COLO668 (cell line): ENCODE data around the gene C2orf76.

Experiments
- DNase-seq: peaks from one replicate; lab custom pipeline; 2025; ENCODE audit not compliant: unreplicated experiment; lab: John Stamatoyannopoulos, UW

C2orf76 gene

DNA sequence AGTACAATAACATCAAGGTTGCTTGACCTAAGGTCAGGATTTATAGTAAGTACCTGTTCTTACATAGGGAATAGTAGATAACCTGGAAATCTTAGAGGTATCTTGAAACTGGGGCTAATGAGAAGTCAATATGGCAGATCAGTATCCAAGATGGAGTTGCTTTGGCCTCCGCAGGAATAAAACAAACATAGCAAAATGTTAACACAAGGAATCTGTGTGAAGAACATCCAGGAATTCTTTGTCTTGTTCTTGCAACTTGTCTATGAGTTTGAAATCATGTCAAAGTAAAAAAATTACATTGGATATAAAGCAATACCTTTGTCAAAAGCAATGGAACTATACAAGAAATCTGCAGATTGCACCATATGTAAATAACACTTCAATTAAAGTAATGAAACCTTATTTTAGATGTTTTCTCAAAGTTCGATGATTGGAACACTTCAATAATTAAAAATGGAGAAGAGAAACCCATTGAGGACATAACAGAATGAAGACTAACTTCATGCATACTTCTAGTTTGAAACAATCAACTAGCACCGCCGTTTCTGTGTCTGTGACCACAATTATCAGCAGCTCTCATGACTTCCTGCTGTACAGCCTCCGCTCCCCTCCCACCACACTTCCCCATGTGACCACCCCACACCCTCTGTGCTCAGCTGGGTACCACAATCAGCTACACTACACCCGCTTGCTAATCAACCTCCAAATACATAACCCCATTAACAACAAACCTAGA, 27.6 kb downstream of the C2orf76 start:
- DNase-seq: no peak

DNA sequence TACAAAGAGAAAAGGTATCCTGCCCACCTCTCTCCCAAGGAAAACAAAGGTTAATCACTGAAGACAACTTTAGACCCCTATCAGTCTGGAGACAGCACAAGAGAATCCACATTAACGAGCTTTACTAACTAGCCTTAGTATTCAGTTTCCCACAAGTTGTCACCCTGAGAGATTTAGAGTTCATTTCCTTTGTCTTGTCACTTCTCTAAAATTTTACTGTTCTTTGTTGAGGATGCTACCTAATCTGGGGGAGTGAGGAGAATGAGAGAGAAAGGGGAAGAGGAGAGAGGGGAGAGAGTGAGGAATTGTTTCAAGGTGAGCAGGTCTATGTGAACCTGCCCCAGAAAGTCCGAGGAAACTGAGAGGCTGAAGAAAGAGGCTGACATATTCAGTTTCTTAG, 28.4 kb downstream of the C2orf76 start:
- DNase-seq: no peak

DNA sequence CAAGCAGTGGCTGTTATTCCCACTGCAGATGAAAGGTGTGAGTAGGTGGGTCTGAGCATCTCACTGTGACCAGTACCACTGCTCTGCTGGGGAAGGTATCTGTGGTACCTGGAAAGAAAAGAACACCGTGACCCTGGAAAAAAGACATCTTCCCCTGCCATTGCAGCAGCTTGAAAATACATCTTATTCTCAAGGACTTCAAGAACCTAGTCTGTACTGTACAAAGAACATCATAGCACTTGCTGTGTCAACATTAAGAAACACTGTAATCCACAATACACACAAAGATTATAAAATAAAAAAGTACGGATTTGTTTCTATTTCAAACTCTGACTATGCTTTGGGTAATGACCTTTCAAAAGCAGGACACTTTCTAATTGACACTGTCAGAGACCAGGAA, 28.9 kb downstream of the C2orf76 start:
- no peak for DNase-seq

DNA sequence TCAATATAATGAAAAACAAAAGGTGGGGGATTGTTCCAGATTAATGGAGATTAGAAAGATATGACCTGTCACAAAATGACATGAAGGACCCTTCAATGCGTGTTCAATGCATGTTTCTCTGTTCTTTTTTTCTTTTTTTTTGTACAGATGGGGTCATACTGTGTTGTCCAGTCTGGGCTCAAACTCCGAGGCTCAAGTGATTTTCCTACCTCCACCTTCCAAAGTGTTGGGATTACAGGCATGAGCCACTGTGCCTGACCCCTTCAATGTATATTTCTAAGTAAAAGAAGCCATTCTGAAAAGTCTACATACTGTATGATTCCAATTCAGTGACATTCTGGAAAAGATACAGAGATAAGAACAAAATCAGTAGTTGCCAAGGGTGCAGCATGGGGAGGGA, 32.8 kb downstream of the C2orf76 start:
- DNase-seq: no peak

DNA sequence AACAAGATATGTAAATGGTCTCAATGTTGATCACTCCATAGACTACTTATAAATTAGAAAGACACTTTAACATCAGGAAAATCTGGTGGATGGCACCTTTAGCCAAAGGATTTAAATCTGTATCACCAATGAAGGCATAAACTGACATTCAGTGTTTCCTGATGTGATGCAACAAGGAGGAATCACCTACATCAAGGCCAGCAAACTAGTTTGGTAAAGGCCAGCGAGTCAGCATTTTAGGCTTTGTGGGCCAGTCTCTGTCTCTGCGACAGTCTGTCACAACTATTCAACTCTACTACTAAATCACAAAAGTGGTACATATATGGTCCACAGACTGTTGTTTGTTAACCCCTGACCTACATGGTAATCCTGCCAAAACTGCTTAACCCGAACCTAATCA, 33.3 kb downstream of the C2orf76 start:
- DNase-seq: no peak

DNA sequence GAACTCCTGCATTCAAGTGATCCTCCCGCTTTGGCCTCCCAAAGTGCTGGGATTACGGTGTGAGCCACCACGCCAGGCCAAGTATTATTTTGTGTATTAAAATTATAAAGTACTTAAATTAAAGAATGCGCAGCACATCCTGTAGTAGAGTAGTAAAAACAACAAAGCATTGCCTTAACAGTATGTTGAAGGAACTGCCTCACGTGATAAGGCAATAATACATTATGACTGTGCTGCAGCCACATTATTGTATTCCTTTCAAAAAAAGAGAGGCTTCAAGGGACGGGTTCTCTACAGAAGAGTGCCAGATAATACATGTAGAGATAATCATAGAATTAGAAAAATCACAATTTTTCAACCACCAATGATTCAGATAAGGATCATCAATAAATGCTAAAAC, 33.7 kb downstream of the C2orf76 start:
- DNase-seq: no peak

DNA sequence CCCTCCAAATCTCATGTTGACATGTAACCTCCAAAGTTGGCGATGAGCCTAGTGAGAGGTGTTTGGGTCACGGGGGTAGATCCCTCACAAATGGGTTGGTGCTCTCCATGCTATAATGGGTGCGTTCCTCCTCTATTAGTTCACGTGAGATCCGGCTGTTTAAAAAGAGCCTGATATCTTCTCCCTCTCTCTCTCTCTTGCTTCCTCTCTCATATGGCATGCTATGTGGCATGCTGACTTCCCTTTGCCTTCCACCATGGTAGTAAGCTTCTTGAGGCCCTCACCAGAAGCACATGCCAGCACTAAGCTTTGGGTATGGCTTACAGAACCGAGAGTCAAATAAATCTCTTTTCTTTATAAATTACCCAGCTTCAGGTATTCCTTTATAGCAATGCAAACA, 39.2 kb downstream of the C2orf76 start:
- DNase-seq: no peak

DNA sequence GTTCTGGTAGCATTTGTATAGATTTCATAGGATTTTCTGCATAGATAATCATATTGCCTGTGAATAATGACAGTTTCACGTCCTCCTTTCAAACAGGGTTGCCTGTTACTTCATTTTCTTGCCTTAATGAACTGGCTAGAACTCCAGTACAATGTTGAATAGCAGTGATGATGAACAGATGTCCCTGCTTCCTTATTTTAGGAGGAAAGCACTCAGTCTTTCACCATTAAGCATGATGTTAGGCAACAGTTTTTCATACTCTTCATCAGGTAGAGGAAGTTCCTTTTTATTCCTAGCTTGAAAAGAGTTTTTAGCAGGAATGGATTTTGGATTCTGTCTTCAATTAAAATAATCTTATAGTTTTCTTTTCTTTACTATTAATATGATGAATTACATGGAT, 39.7 kb downstream of the C2orf76 start:
- DNase-seq: no peak

DNA sequence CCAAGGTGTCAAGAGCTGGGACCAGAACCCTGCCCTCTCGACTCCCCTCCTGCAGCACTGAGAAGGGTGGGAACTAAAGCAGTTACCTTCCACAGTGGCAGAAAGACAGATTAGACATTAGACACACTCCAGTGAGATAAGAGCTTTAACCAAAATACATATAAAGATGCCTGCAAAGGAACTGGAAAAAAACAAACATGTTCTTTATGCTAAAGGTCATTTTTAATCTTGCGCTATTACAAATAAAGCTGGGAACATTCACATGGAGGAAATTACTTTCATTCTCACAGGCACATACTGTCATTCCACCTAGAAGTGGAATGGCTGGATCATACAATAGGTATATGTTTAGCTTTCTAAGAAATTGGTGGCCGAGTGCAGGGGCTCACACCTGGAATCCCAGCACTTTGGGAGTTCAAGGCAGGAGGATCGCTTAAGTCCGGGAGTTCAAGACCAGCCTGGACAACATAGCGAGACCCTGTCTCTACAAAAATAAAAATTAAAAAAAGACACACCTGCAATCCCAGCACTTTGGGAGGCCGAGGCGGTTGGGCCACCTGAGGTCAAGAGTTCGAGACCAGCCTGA, 41.9 kb downstream of the C2orf76 start:
- no peak for DNase-seq

DNA sequence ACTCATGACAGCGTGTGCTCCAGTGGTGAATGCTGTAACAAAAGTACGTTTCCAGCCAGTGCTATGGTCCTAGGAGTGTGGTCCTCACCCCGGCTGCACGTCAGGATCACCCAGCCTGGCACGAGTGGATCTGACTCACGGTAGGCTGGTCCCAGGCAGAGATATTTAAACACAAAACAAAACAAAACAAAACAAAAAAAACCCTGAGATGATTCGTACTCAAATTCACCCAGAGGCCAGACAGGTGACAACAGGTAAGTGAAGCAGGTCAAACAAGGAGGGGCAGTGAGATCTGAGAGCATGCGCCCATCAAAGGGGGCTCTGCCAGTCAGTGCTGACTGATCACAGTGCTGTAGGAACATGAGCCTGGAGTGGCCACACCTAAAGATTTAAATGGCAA, 43.2 kb downstream of the C2orf76 start:
- no peak for DNase-seq

DNA sequence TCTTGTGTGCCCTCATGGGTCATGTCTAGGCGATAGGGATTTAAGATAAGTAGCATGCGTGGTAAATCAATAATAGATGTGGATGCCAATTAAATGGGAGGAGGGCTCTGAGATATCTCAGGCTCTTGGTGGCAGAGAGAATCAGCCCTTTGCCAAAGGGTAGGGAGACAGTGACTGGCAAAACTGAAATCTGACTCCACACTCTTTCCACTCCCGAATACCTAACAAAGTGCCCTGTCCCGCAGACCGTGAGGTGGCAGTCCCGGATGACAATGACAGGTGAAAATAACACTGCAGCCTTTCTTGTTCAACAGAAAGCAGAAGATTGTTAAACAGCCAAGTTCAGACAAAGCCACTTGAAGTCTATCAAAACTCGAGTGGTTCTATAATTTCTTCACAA, 47.0 kb downstream of the C2orf76 start:
- no peak for DNase-seq

DNA sequence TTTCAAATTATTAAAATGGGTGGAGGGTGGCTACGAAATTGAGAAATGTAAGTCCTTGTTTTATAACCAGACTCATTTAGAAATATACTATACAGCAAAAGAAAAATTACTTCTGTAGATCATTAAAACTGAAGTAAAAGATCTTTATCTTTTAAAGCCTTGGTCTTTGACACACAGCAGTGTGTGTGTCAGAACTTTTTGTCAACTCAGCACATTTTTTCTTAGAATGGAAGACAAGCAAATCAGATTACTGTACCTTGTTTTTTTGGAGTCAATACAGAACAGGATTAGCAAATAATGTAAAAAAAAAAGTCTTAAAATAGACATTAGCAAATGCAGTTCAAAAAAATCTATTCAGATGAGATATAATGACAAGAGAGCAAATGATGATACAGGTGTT, 49.1 kb downstream of the C2orf76 start:
- DNase-seq: no peak

DNA sequence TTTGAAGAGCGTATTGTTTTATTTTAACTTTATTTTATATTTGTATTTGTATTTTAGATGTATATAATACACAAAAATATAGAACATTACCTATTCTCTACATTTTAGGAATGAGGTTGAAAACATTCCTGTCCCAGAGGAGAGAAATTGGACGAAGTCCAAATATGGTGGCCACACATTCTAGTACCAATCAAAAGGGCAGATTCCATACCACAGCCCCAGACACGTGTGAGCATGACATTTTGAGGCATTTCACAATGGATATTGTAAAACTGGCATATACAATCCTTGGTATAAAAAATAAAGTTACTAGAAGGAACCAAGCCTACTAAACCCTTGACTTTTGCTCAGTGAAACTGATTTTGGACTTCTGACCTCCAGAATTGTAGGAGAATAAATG, 50.6 kb downstream of the C2orf76 start:
- no peak for DNase-seq

DNA sequence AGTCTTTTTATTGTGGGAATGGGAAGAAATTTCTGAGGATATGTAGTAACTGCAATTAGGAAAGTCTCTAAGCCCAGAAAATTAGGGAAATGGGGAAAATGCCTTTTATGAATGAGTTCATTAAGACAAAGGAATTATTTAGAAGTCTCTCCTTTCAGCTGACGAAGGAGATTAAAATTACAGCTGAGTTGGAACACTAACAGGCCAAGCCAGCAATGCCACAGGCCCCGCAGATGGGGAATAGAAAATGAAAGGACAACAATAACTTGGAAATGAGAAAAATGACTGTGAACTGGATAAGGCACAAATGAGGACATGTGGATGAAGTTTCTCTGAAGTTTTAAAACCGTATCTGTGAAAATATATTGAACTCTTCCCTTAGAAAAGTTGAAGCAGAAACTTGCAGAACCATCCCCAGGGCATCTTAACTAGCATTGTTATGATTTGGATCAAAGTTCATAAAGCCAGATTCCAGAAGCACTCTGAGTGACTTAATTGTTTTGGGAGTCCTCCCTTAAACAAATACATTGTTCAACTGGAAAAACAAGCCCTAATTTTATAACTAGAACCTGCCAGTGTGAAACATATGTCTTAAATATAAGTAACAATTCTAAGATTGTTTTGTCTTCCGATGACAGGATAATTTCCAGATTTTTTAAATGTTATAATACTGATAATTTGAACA, 51.3 kb downstream of the C2orf76 start:
- DNase-seq: no peak

DNA sequence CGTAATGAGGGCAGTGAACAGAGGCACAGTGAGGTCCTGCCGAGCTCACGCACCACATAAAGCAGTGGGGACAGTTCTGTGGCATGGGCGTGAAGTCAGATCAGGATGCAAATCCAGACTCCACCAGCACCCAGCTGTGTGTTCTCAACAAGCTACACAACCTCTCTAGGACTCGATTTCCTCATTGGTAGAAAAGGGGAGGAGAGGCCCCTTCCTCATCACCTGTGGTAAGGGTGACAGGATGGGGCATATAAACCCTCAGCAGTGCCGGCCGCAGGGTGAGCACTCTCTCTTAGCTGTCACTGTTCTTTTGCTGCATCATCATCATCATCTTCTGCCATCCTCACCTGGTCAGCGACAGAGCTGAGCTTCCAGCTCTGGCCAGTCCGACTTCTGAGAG, 54.8 kb downstream of the C2orf76 start:
- DNase-seq: no peak

DNA sequence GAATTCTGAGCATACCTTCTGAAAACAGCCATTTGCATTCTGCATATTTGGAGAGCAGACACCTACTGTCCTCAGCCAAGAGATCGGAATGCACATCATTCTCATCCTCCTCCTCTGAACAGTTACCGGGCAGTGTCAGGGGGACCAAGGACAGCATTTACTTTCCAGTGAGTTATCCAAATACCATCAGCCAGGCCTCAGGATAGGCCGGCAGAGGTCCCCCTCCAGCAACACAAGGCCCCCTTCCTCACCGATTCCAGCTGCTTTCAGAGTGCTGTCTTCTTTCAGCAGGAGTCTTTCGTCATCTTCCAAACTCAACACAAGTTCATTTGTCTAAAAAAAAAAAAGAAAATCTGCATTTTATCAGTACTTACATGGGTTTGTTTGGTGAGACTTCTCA, 55.3 kb downstream of the C2orf76 start:
- no peak for DNase-seq

DNA sequence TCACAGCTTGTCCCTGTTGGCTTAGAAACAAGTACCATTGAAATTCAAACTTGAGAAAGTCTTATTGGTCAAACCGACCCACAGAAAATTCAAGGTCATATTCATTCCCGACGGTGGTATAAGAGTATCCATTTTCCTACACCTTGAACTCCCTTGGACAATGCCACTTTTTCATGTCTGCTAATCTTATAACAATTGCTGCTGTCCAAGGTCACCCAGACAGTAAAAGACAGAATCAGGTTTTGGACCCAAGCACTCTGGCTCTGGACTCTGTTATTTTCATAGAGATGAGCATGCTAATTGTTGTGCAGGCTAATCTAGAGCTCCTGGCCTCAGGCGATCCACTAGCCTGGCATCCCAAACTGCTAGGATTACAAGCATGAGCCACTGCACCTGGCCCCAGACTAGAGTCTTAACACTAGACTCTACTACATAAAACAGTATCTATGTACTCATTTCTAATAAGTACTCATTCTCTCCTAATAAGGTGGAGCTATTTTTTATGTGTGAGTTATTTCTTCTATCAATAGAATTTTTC, 57.8 kb downstream of the C2orf76 start:
- DNase-seq: no peak

DNA sequence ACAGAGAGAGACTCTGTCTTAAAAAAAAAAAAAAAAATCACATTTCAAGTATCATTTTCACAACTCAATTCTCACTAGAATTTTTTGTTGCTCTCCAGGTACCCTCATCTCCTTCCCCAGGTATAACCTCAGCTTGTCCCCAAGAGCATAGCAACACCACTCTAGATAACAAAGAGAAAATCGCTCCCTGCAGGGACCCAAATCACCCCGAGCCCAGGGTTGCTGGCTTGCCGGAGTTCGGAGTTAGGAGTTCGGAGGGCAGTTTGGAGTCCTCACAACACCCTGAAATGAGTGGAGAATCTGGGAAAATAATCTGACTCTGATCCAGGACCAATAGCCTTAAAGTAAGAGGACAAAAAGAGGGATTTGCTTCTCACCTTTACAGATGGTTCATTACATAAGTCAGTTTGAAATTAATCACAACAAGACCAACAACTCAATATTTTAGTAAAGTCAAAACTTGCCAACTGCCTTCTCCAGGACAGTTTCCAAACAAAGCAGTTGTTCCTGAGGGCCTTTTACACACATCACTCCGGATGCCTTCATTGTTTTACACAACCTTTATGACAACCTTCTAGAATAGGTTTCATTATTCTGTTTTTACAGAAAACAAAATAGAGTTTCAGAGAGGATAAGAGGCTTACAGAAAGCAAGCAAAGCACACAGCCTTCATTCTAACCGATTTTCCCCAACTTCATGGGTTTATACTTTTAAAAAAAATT, 59.1 kb downstream of the C2orf76 start:
- DNase-seq: no peak

DNA sequence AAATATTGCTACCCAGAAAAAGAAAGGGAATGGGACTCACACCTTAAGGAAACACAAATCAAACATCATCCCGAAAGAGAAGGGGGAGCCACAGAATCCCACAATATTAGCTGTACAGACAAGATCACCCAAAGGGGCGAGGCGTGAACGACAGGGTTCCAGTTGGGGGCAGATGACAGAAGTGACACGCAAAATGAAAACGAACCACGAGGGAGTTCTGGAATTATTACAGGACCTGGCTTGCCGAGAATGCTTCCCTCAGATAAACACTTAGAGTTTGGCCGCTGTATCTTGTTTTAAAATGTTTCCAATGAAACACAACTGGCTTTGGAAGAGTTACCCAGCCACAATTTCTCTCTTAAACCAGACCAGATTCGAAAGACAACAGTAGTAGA, 60.4 kb downstream of the C2orf76 start:
- no peak for DNase-seq

DNA sequence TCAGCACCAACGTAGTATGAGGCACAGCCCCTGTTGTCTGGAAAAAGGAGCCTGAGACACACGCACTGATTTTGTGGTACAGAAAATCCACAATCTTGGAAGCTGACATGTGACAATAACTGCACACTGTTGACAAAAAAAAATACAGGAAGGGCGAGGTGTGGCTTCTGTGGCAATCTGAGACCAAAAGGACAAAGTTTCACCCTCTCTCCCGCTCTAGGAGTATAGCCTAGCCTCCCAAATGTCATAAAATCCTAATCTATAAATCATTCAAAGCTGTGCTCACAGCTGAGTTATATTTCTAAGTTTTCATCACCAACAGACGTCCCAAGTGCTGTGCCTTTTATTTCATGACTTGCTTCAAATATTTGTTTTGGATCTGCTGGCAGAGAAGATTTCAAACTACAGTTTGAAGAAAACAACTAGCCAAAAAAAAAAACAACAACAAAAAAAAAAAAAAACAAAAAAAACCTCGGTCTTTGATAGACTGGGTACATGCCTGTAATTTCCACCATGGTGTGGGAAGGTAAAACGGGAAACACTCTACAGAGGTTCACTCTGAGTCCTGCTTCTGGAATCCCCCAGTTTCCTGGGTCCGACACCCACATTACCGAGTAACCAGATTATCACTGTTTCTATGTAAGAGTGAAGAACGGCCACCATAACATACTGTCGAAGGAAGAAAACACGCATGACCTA, 61.0 kb downstream of the C2orf76 start:
- no peak for DNase-seq

DNA sequence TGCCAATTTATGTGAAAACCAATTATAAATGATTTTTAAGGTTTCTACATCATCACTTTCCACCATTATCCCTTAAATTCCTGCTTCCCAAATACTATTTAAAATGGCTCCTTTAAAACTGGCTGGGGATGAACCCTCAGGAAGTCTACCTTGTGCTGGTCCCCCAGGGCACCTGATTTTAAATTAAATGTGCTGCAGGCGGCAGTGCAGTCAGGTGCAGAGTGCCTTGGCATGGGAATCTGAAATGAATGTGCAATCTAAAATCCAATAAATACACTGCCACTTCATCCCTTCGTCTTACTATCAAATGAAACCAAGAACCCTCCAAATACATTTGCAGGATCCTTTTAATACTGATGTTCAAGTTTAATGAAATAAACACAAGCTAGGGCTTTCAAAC, 61.8 kb downstream of the C2orf76 start:
- no peak for DNase-seq
